NCI-H82 treated with DMSO at 0.1 percent for 48 hours (cell line): ENCODE measurements around the gene MYCN.

Experiments used
- DNase-seq: peaks from one replicate; lab custom pipeline; 2025; ENCODE audit not compliant: unreplicated experiment; lab: John Stamatoyannopoulos, UW

Gene MYCN

DNA sequence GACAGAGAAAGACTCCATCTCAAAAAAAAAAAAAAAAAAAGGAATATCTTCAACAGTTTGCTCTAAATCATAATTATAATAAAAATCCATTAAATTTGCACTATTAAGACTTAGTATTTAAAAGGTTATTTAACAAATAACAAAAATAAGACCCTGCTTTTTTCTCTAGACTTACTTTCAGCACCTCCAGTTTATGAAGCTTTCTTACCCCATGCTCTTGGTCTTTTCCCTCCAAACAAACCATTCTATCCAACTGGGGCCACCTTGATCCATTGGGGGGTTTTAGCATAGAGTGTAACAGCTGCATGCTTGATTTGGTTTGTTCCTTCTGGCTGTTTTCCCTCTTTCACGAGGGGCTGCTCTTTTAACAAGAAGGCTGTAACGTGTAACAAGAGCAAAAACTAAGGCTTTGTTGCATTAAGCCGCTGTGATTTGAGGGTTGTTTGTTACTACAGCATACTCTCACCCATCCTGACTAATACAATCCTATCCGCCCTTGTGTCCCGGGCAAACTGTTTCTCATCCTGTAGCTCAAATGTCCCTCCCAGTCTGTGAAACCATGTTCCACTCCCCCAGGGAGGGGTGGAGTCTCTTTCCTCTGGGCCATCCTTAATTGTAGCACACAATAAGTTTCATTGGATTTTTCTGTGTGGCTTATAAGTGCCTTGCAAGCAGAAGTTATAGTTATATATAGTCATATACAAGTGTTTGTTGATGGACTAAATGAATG is 9.6 kb upstream of the MYCN start:
- no peak for DNase-seq

DNA sequence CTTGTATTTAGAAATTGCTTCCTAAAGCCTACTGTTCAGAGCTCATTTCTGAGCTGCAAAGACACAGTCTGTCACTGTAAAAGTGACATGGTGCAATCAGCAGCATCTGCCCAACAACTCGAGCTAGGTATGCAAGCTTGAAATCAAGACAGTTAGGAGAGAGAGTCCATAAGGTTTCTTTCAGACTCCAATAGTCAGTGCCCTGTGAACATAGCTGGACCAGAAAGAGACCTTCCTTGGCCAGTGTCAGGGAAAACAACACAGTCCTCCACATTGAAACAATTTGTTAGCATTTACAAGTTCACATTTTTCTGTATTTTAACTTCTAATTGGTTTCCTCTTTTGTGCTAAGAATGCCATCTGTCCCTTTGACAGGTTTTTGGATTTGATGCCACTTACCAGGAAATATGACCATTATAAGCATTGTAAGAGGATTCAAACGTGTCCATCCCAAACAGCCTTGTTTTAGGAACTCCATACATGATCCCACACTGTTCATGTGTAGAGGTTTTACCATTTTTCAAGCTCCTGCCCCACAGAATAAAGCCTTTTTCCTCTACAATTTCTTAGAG is 8.9 kb upstream of the MYCN start:
- DNase-seq = no peak

DNA sequence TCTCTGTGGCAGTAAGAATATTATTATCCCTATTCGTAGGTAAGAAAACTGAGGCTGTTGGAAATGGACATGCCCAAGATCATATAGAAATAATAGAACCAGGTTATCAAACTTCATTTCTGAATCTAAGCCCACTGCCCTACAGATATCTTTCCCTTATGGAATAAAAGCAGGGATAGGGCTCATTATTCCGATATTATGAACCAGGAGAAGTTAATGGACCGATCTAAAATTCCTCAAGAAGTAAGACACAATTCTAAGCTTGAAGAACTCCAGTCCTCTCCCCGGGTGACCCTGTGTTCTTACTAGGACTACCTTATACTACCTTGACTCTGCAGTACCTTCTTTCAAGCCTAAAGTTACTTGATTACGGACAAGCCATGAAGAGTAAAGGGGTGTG is 8.4 kb upstream of the MYCN start:
- no peak for DNase-seq

DNA sequence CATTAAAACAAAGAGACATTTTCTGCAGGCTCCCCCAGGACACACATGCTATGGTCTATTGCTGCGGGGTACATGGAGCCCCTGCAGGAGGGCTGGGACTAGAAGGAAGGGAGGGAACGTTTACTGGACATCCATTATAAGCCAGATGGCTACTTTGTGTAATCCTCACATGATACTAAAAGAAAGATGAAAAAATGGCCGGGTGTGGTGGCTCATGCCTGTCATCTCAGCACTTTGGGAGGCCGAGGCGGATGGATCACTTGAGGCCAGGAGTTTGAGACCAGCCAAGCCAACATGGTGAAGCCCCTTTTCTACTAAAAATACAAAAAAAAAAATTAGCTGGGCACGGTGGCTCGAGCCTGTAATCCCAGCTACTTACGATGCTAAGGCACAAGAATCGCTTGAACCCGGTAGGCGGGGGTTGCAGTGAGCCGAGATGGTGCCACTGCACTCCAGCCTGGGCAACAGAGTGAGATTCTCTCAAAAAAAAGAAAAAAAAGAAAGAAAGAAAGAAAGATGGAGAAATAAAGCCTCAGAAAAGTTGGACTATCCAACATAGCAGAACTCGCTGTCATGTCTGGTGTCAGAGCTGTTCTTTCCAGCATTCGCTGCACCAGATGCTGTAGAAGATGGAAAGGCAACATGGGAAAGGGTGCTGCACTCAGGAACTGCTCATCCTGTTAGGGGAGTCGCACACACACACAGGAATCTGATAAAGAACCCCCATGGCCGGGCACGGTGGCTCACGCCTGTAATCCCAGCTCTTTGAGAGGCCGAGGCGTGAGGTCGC is 7.8 kb upstream of the MYCN start:
- DNase-seq = no peak

DNA sequence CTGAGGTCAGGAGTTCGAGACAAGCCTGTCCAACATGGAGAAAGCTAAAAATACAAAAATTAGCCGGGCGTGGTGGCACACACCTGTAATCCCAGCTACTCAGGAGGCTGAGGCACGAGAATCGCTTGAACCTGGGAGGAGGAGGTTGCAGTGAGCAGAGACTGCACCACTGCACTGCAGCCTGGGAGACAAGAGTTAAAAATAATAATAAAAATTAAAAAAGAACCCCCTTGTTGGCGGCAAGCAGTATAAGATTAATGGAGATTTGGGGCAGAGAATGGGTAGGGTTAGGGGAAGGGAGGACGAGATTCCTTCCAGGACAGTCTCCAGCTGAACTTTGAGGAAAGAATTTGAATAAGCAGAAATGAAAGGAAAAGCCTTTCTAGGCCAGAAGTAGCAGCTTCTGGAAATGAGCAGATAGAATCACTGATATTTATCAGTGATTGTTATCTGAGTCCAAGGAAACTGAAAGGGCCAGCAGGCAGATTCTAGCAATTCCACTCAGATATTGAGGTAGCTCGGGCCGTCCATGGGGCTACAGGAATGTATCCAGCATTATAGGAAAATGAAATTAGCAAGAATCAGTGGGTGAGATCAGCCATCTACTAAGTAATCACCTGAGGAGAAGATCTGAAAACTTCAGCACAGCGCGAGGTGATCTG is 7.0 kb upstream of the MYCN start:
- DNase-seq = no peak

DNA sequence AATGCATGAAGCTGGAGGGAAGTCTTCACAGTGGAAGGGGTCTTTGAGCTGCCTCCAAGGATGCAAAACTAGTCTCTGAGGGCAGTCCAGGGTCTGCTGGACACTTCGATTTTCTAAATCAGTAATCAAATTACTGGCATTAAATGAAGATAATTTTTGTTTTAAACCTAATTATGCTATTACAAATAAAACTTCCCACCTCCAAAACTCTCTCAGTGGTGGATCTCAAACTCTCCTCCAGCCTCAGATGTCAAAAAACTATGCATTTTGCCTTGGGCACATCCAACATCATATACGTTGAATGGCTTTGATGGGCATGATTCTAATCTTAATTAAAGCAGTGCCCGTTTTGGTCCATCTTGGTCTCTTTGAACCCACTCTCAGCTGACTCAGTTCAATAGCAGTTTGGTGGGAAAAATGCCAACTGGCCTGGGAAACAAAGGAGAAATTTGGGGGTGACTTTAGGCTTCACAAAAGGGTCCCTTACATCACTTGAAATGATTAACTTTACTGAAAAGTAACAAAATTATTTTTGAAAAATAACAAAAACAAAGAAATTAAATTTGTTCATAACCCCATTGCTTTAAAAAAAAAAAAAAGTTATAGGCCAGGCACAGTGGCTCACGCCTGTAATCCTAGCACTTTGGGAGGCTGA is 5.9 kb upstream of the MYCN start:
- DNase-seq = no peak

DNA sequence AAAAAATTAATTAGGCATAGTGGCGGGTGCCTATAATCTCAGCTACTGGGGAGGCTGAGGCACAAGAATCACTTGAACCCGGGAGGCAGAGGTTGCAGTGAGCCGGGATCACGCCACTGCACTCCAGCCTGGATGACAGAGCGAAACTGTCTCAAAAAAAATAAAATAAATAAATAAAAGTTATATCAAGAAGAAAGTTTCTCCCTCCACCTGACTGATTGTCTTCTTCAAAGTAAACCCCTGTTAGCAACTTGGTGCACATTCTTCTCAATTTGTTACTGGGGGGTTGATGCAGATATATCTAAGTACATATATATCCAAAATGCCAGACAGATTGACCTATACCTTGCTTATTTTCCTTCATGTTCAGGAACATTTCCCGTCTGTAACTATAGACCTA is 5.2 kb upstream of the MYCN start:
- no peak for DNase-seq

DNA sequence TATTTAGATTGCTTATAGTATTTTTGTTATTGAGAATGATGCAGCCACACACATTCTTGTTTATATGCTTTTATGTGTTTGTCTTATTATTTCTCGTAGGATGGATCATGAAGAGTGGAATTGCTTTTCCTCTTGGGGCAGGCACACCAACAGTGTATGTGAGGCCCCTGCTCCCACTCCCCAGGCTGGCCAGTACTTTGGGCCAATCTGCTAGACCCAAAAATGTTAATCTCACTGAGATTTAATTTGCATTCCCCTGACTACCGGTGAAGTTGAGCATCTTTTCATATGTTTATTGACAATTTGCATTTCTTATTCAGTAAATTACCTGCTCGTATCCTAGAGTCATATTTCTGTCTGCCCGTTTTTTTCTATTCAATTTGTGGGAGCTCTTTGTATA is 4.7 kb upstream of the MYCN start:
- DNase-seq = no peak

DNA sequence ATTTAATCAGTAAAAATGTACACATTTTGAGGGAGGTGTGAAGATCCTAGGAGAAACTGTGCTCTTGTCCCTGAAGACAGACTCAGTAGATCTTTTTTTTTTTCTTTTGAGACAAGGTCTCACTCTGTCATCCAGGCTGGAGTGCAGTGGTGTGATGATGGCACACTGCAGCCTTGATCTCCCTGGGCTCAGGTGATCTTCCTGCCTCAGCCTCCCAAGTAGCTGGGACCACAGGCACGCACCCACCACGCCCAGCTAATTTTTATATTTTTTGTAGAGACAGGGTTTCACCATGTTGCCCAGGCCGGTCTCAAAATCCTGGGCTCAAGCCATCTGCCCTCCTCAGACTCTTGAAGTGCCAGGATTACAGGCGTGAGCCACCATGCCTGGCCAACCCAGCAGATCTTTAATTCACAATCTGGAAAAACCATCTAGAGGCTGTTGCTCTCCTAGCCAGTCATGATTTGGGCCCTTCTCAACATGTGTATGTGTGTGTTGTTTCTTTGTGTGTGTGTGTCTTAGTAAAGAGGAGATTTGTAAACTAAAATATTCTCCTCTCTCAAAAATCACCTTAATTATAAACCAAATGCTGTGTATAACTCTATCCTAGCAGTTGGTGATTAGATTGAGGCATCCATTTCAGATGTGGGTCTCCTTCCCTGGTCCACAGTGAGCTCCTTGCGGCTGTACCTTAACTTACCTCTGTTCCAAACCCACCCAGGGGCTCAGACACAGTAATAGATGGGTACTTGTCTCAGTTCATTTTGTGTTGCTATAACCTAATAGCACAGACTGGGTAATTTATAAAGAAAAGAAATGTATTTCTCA is 3.9 kb upstream of the MYCN start:
- DNase-seq = no peak

DNA sequence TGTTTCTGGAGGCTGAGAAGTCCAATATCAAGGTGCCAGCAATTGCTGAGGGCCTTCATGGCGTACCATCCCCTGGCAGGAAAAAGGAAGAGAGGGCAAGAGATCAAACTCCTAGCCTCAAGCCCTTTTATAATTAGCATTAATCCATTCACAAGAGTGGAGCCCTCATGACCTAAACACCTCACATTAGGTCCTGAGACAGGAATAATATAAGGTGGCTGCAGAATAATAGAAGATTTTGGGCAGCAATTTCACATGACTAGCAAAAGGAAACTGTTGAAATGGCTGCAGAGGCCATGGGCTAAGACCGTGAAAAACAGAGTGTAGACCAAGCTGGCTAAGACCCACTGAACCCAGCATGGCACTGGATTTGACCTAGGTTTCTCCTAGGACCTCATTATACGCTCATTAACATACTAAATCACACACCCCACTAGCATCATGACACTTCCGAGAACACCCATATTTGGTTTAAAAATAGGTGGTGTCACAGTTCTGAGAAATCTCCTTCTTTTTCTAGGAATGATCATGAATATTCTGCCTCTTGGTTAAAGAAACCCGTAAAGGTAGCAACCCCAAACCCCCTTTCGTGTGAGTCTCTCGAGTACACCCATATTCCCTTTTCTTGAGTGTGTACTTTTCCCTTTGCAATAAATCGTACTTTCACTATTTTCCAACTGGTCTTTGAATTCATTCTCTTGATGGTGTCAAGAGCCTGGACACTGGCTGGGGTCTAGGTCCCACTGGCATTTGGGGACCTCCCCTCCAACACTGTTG is 3.1 kb upstream of the MYCN start:
- no peak for DNase-seq

DNA sequence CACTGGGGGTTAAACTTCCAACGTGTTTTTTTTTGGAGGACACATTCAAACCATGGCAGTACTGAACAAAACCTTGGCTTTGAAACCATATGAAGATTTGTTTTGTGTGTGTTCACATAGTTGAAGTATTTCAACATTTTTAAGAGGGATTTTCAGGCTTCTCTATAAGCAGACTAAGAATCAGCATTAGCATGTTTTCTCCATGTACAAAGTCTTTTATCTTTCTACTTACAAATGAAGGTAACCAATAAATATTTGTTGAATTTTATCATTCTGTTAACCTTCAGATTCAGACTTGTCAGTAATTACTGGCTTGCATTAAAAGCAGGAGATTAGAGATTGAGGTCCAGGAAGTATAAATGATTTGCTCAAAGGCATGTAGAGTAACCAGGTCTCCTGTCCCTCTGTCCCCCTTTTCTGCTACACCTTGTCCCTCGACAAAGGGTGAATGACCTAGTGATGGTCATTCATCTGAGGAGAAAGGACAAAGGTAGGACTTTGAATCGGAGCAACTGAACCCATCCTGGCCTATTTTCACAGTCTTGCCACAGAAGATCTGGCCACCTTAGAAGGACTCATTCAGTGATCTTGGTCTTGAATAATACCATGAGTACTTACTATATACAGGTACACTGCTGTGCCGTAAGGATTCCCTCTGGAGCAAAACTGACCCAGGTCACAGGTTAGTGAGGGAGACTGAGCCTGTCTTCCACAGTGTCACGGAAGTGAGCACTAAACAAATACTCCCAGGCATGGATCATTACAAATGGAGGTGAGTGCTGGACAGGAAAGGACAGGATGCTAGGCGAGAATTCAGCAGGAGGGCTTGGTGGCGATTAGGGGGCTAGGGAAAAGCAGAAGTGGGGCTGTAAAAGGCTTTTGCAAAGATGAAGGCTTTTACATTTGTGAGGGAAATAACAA is 2.2 kb upstream of the MYCN start:
- no peak for DNase-seq

DNA sequence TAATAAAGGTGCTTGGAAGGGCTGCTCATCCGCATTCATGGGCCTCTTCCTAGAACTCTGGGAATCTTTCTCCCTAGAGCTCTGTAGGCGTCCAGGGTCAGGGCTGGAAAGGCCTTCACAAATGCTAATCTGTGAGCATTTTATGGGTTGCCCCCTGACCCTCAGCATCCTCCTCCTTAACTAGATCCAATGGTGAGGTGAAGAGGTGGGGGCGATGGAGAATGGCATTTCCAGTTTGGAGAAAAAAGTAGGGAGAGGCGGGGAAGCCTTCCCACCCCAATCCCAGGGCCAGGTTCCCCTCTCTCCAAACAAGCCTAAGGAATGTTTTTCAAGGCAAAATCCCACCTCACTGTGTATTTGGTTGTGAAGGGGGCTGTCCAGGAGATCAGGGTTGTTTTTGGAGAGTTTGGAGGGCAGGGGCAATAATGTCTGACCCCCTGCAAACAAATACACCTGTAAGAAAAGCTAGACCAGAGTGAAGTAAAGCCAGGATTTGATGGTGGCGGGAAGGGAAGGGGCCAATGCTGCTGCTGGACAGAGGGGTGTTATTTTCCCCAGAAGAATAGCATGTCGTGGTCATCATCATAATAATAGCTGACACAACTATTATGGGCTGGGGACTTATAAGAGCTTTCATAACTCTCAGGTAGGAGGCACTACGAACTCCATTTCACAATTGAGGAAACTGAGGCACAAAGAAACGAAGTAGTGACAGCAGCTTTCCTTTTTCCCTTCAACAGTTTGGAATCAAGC is 1.4 kb upstream of the MYCN start:
- DNase-seq = no peak

DNA sequence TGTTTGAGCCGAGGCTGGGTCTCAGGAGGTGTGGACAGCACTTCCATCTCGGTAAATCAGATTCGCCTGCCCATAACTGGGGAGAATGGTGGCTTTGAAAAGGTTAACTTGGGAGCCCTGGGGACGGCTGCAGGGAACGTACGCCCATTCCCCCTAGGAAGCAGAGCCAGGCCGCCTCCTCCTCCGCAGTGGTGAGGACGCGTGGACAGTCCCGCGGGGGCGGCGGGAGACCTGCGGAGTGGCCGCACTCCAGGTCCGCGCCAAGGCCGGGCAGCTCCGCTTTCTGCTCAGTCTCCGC is 845 bp upstream of the MYCN start:
- no peak for DNase-seq

DNA sequence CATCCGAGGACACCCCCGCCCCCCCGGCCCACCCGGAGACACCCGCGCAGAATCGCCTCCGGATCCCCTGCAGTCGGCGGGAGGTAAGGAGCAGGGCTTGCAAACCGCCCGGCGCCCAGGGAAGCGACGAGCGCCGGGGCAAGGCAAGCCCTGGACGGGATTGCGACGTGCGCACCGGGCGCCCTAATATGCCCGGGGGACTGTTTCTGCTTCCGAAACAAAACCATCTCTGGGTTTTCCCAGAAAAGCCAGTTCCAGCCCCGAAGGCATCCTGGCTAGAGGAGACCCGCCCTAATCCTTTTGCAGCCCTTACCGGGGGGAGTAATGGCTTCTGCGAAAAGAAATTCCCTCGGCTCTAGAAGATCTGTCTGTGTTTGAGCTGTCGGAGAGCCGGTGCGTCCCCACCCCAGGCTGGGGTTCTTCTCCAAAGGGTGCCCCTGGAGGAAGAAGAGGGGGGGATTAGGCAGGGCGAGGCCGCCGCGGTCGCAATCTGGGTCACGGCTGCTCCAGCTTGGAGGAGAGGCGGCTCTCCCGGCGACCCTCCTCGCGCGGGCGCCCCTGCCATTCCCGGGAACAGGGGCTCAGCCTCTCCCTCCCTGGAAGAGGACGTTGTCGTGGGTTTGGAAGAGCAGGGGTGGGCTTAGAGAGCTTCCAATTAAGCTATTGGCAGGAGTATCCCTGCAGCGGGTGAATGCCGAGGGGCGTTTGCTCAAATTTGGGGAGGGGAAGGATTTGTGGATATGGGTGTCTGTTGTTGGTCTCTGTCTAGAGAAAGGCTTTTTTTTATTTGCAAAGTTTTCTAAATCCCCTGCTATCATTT is 521 bp downstream of the MYCN start:
- no peak for DNase-seq

DNA sequence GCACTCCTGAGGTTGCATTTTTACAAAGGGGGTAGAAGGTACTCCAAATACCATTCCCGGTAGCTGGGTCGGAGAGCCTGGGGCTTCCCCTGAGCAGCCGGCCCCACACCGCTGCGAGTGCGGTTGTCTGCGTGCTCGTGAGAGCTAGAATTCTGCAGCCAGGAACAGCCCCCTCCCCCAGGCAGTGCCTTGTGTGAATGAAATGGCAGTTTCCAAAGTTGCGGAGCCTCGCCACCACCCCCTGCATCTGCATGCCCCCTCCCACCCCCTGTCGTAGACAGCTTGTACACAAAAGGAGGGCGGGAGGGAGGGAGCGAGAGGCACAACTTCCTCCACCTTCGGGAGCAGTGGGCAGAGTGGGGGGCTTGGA is 1.1 kb downstream of the MYCN start:
- no peak for DNase-seq

DNA sequence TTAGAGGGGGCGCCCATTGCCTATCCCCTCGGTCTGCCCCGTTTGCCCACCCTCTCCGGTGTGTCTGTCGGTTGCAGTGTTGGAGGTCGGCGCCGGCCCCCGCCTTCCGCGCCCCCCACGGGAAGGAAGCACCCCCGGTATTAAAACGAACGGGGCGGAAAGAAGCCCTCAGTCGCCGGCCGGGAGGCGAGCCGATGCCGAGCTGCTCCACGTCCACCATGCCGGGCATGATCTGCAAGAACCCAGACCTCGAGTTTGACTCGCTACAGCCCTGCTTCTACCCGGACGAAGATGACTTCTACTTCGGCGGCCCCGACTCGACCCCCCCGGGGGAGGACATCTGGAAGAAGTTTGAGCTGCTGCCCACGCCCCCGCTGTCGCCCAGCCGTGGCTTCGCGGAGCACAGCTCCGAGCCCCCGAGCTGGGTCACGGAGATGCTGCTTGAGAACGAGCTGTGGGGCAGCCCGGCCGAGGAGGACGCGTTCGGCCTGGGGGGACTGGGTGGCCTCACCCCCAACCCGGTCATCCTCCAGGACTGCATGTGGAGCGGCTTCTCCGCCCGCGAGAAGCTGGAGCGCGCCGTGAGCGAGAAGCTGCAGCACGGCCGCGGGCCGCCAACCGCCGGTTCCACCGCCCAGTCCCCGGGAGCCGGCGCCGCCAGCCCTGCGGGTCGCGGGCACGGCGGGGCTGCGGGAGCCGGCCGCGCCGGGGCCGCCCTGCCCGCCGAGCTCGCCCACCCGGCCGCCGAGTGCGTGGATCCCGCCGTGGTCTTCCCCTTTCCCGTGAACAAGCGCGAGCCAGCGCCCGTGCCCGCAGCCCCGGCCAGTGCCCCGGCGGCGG is 1.7 kb downstream of the MYCN start:
- no peak for DNase-seq
